Activated naive CD4-positive, alpha-beta T cell (primary cell): Measurements from ENCODE around the gene PTPRN2.
"Not testable (repeated sequence)": the region's sequence is repeated elsewhere in the genome, so short reads cannot be mapped to it uniquely, and the experiment has no call there.

Experiments
- DNase-seq, 4 experiments: peaks; one replicate each; lab custom pipeline; 2025; lab: John Stamatoyannopoulos, UW

Gene PTPRN2

DNA sequence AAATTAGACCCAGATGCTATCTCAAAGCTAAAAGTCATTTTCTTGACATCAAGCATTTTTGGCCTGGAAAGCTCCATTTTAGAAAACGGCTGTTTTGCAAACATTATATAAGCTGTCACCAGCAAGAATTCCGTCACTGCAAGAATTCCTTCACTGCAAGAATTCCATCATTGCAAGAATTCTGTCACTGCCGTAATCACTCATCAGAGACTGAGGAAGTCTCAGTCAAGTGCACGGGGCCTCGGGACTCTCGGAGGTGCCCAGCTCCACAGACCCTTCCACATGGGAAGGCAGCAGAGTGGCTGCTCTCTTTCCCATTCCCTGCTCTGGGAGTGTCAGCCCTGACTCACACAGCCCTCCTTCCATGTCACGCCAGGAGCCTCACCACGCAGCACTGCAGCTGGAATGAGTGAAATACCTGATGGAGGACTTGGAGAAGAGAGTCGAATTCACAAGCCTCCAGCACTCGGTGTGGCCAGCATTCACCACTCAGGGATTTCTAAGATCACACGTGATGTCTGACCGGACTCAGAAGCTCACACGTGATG lies 168.3 kb downstream of the PTPRN2 start:
- no peak for DNase-seq

DNA sequence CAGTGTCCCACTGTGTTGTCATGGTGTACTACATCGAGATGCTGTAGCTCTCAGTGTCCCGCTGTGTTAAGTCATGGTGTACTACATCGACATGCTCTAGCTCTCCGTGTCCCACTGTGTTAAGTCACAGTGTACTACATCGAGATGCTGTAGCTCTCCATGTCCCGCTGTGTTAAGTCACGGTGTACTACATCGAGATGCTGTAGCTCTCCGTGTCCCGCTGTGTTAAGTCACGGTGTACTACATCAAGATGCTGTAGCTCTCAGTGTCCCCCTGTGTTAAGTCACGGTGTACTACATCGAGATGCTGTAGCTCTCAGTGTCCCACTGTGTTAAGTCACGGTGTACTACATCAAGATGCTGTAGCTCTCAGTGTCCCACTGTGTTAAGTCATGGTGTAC lies 169.2 kb downstream of the PTPRN2 start:
- DNase-seq = not testable (repeated sequence)

DNA sequence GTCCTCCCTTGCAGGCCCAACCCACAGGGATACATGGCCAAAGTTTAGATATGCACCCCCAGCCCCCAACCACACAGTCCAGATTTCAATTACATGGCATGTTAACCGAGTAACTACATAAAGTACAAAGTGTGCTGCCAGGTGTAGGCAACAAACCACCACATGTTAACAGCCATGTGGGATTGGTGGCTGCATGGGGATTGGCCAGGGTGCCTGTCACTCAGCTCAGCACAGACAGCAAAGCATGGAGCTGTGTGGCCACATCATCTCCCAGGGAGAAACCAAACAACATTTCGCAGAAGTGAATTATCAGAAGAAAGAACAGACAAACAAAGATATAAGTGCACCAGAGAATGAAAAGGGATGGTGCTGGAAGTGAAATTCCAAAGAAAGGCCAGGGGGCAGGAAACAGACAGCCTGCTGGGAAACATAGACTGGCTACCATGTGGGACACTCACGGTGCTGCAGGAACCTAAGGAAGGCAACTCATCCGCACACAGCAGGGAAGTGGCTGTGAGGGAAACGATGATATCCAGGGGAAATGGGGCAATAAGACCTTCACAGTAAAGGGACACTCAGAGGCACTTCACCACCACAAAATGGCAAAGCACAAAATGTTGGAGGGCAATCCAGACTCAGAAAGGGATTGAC lies 171.2 kb downstream of the PTPRN2 start:
- no peak for DNase-seq

DNA sequence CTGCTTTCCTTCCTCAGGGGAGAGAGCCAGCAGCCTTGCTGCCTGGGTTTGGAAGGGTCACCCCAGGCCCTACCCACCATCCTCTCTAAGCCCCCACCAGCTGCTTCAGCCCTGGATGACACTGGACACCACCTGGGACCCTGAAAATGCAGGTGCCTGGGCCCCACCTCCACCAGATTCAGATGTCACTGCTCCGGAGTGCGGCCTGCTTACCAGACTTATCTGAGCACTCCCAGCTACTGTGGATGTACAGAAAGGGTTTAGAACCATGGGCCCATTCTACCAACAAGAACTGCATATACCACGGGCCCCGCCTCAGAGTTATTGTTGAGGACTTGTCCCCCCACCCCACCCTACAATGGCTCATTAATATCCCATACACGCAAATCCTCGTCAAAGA lies 172.3 kb downstream of the PTPRN2 start:
- no peak for DNase-seq

DNA sequence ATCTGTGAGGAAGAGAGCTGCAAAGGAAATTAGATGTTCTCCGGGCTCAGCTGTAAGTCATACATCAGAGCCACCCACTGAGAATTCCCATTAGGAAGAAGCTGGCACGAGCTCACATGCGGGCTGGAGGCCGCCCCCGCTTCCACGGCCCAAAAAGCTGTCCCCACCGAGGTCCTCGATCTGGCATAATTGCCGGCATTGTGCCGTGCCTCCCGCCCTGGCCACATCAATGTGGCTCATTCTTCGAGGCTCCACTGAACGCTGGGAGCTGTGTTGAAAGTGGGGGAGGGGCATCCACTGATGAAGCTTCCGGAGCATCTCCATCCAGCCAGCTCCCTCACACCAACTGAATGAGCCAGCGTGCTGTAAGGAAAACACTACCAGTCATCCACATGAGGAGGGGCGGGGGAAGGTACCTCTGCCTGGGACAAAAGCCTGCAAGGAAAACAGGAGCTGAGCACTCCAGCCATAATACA lies 173.1 kb downstream of the PTPRN2 start:
- DNase-seq = no peak

DNA sequence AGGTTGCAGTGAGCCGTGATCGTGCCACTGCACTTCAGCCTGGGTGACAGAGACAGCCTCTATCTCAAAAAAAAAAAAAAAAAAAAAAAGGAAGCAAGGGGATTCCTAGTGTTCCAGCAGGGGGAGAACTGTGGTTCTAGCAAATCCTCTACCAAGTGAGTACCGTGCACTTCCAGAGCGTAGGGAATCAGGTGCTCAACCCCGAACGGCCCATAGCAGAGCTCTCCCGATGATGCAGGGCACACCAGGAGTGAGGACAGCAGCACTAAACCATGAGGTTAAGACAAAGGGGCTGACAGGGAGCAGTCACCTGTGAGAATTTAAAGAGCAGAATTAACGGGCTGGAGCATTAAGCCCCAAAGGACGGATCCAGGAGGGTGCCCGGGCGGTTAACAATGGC lies 173.6 kb downstream of the PTPRN2 start:
- DNase-seq = no peak

DNA sequence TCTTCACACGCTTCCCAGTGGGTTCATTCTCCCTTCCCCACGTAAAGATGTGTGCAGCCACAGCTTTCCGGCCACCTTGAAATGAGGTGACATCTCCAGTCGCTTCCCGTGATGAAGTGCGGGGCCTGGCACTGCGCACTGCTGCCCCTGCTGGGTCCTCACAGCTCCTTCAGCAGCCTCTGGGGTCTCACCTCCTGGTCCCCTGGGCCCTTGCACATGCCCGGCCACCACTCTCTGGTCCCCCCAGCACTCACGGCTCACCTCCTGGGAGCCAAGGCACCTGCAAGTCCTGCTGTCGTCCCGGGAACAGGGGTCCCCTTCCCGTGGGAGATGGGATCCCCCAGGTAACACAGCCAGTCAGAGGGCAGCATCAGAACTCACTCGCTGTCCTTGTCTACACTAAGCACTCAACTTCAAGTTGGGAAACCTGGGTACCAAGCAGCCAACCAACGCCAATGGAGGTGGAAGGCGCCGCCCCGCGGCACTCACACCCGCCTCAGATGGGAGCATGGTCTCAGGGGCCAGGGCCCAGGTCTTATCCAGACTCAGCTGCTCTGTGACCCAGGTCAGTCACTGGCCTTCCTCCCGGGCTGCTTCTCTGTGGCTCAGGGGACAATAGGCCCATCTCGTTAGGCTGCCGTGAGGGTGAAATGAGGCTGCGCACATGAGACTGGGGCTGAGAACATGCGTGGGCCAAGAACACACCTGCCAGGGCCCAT lies 176.2 kb downstream of the PTPRN2 start:
- no peak for DNase-seq

DNA sequence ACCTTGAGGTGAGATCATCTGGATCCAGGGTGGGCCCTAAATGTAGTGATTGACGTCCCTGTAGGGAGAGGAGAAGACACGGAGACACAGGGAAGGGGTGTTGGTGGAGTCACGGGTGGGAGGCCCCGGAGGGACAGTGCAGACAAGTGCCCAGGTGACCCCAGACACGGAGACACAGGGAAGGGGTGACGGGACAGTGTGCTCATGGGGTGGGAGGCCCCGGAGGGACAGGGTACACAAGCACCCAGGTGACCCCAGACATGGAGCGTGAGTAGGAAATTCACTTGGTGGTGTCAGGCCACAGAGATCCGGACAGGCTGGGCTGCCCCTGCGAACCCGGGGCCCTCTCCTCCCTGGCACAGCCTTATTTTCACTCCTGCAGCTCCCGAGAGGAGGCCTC lies 176.9 kb downstream of the PTPRN2 start:
- DNase-seq = no peak

DNA sequence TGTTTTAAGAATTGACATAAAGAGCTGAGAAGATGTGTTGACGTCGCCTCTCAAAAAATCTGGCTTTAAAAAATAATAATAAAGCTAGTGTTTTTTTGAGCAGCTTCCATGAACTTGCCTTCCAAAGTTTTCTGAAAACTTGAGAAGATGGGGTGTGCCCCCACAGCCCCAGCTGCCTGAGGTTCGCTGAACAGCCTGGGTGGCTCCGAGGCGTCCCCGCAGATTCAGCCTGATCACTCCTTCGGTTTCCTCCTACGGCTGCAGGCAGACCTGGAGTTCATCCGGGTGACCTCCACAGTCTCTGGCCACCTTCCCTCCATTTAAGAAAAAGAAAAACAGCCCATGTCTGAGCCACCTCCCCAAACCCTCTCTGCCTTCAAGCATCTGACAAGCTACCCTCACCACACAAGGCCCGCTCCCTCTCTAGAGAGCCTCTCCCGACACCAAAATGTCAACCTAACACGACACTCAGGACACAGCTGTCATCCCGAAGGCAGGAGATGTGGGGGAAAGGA lies 177.8 kb downstream of the PTPRN2 start:
- DNase-seq = no peak

DNA sequence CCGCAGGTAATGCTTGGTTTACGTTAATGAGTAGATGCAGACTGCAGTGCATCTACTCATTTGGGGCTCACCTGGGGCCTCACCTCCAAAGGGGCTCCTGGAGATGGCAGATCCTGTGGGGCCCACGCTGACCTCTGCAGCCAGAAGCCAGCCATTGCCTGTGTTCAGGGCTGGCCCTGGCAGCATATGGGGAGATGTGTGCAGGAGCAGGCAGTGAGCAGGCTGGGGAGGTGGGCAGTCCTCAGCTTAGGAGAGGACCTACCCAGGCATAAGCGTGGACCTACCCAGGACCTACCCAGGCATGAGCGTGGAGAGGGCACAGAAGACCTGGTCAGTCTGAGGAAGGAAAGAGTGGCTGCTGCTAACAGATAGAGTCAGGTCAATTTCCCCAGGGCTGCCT lies 178.5 kb downstream of the PTPRN2 start:
- DNase-seq = no peak

DNA sequence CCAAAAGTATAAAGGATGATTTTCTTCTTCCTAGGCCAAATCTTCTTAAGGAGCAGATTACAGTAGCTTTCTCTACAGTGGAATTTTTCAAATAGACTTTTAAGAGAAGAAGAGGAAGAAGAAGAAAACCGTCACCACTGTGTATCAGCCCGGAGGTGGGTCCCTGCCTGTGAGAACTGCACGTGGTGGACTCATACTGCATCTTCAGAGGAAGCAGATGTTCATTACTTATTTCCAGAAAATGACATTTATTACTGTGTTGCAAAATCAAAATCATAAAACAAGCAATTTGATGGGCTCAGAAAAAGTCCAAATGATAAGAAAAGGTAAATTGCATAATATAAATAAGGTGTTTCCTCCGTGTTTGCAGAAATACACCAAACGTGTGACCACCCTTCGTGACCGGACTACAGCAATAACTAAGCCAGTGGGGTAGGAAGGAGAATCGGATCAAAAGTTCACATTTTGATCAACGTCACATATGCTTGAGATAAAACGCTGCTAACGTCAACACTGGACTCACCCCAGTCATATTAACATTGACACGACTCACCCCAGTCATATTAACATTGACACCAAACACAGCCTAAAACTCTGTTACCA lies 179.2 kb downstream of the PTPRN2 start:
- no peak for DNase-seq

DNA sequence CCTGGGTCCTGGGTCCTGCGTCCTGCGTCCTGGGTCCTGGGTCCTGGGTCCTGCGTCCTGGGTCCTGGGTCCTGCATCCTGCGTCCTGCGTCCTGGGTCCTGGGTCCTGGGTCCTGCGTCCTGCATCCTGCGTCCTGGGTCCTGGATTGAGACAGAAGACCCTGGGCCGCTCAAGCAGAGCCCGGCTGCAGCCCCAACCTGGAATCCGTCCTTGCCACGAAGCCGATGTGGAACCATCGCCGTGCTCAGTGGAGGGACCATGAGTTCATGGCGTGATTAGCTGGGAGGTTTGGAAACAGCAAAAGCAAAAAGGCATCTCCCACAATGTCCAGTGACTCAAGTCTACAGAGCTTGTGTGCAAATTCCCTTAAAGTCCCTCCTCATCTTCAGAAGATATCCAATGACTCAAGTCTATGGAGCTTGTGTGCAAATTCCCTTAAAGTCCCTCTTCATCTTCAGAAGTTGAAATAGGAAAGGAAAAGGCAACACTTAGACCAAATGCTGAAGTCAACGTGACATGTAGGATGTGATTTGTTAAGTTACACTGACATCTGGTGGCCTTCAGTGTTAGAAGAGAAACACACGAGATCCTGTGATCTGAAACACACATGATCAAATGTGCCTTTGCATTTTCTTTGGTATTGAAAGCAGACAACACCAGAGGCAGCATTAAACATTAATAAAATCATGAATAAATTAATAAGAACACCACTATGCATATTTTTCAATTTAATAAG lies 179.9 kb downstream of the PTPRN2 start:
- no peak for DNase-seq

DNA sequence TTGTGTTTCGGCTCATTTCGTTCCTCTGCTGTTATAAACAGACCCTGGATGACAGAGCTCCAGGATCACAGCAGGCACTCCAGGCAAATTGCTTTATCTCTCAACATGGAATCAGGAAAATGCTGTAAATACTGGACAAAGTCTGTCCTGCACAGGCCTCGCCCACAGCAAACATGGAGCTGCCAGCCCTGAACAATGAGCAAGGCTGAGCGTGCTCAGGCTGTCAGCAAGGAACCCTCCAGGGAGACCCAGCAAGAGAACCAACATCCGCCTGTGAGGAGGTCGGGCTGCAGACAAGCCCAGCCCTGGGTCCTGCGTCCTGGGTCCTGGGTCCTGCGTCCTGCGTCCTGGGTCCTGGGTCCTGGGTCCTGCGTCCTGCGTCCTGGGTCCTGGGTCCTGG lies 180.8 kb downstream of the PTPRN2 start:
- no peak for DNase-seq

DNA sequence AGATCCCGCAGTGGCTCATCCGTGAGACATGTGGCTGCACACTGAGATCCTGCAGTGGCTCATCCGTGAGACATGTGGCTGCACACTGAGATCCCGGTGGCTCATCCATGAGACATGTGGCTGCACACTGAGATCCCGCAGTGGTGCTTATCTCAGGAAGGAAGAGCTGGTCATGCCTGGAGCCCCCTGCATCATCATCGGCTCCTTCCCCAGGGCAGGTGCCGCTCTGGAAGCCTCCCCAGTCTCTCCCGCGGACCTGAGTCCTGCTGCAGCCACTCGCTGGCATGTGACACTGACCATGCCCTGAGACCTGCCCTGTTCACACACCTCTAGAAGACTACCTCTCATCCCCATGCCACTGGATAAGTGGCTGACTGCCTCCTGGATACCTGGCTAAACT lies 181.3 kb downstream of the PTPRN2 start:
- DNase-seq = no peak

DNA sequence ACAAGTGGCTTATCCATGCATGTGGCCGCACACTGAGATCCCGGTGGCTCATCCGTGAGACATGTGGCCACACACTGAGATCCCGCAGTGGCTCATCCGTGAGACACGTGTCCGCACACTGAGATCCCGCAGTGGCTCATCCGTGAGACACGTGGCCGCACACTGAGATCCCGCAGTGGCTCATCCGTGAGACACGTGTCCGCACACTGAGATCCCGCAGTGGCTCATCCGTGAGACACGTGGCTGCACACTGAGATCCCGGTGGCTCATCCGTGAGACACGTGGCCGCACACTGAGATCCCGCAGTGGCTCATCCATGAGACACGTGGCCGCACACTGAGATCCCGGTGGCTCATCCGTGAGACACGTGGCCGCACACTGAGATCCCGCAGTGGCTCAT lies 181.9 kb downstream of the PTPRN2 start:
- DNase-seq = not testable (repeated sequence)

DNA sequence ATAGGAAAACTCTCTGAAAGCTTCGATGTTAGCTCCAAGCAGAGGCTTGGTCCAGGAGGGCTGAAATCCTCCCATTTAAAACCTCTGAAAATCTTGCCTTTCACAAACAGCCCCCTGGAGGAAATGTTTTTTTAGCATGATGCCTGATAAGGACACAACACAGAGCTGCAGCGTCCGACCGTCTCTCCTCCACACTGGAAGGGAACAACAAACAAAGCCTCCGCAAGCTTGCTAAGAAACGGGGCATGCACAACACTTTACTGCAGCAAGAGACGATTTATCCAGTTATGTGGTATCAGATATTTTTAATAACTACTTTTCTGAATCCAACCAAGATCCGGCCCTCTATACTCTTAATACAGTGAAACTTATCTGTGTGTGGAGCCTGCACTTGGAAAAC lies 182.3 kb downstream of the PTPRN2 start:
- DNase-seq = no peak

DNA sequence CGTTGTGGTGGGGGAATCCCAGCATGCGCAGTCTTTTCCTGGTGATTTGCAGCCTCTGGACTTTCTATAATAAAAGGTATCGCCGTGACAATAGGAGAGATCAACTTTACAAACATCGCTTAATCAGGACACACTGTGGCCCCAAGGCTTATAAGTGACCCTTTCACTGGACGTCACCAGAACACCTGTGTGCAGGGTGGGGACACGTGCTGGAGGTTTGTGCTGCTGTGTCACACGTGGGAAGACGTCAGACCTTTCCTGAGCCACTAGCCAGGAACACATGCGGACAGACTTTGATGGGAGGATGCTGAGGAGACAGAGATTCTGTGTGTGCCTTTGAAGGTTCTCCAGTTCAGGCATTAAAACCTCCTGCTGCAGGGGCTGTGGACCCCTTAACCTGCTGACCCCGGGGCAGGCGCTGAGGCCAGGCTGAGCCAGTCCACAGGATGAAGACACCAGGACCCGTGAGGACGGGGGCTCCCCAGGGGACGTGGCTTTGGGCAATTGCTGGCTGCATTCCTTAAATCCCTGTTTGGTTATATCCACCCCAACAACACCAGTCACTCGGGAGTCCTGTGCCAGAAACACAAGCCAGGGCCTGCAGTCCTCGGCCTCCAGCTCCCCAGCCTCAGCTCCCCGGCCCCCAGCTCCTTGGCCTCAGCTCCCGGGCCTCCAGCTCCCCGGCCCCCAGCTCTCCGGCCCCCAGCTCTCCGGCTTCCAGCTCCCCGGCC lies 183.4 kb downstream of the PTPRN2 start:
- no peak for DNase-seq

DNA sequence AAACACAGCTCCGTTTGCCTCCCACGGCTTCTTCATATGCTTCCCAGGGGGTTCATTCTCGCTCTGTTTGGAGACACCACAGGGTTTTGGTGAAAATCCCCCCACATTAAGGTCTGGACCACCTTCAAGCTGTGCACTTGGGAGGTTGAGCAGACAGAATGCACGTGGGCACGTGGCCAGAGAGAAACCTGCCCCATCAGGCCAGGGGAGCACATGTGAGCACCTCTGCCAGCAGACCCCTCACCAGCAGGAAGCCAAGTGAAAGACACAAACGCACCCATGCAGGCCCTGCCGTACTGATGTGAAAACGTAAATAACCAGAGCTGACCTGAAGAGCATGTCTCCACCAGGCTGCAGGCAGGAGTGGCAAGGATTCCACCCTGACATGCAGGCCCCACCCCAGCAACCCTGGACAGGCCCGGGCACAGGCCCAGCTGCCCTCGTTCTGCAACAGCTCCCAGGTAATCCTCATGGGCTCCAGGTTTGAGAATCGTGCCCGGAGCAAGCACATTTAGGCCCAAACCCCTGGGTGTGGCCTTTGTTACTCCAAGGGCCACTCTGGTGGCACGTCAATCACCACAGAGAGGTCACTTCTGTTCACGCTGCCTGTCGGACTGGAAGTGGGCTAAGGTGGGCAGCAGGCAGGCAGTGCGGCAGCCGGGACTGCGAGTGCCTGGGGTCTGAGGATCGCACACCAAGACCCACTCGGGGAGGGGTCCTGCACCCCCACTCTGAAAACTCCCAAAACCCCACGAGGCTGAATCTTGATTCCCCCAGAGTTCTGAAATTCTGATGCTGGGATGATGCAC lies 184.4 kb downstream of the PTPRN2 start:
- DNase-seq = no peak

DNA sequence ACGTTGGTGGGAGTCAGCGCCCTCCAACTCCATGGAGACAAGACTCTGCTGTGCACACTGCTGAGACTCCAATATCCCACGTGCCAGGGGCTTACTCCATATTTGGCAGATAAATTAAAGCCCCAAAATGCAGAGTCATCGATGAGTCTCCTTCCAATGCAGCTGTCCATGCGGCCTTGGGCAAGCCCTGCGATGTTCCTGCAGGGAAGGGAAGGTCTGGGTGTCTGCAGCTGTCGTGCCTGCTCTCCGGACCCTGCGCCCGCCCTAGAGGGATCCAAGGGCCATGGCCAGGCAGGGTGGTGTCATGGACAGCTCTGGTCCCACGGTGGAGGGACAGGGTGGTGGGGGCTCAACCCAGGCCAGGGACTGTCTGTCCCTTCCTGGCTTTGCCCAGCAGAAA lies 185.2 kb downstream of the PTPRN2 start:
- DNase-seq = no peak

DNA sequence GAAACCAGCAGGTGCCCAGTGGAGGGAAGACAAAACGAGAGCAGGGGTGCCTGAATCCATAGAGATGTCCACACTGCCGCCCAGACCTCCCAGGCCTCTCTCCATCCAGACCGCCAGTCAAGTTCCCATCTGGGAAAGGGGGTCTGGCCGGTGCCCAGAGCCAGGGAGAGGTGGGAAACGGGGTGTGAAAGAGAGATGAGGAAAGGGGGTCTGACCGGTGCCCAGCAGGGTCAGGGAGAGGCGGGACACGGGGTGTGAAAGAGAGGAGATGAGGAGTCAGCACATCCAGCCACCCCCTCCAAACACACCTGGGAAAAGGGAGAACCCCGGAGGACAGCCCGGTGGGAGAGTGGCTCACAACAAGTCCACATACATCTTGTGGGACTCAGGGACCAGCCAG lies 185.8 kb downstream of the PTPRN2 start:
- no peak for DNase-seq

DNA sequence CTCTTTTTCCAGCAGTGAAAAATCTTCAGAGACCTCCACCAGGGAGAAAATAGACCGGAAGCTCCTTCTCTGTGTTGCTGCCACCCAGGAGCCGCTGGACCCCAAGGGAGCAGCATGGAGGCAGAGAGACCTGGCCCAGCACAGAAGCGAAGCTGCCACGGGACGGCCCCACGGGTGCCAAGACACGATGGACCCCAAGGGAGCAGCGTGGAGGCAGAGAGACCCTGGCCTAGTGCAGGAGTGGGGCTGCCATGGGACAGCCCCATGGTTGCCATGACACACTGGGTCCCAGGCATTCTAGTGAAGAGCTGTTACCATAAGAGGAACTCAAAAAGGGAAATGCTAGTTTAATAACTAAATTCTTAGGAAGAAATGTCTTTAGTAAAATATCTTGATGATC lies 186.3 kb downstream of the PTPRN2 start:
- no peak for DNase-seq
